Kidney (tissue), 14 donors: ENCODE results near the gene SOCS3. TPM values are rescaled to one million over a fixed set of nuclear protein-coding genes. Genes with fewer than 3 reads are reported as not detected.

Source experiments
- DNase-seq, 5 donors: peaks; one replicate each; pipeline ENCODE4 v3.0.0-alpha.2; 2013 to 2020
- FAIRE-seq: peaks from 2 replicates; lab custom pipeline; 2012; peaks lifted over from hg19 to GRCh38; lab: Jason Lieb, UNC
- H3K27ac ChIP-seq, 2 donors: one replicate each; pipeline ENCODE4 v1.7.0; 2013; ENCODE audit warnings: low read depth in 2 of 2, low read length in 2 of 2, inconsistent platforms in 1 of 2
- H3K27me3 ChIP-seq: one replicate; pipeline ENCODE4 v1.7.1; 2013; ENCODE audit warnings: low read length, inconsistent platforms; ENCODE audit not compliant: control insufficient read depth, insufficient read depth
- H3K36me3 ChIP-seq, 3 donors: one replicate each; pipeline versions ENCODE4 v1.7.0 to v1.7.1; 2013; ENCODE audit warnings: low read length in 3 of 3, control low read depth in 1 of 3, inconsistent platforms in 1 of 3; ENCODE audit not compliant: insufficient read depth in 3 of 3, control insufficient read depth in 2 of 3
- H3K4me1 ChIP-seq, 3 donors: one replicate each; pipeline versions ENCODE4 v1.7.0 to v1.7.1; 2013; ENCODE audit warnings: low read length in 3 of 3, inconsistent platforms in 1 of 3, low read depth in 1 of 3; ENCODE audit not compliant: control insufficient read depth in 2 of 3, insufficient read depth in 2 of 3
- H3K4me3 ChIP-seq, 3 donors: one replicate each; pipeline versions ENCODE4 v1.7.0 to v1.8.1; 2013; ENCODE audit warnings: low read length in 3 of 3, control low read depth in 1 of 3, inconsistent platforms in 1 of 3
- H3K9ac ChIP-seq, 3 donors: one replicate each; pipeline versions ENCODE4 v1.7.0 to v1.7.1; 2013; ENCODE audit warnings: low read length in 3 of 3, control low read depth in 1 of 3, inconsistent platforms in 1 of 3
- H3K9me3 ChIP-seq, 3 donors: one replicate each; pipeline versions ENCODE4 v1.7.0 to v1.7.1; 2013; ENCODE audit warnings: low read length in 3 of 3, control low read depth in 1 of 3, inconsistent platforms in 1 of 3; ENCODE audit not compliant: control insufficient read depth in 2 of 3, insufficient read depth in 1 of 3
- intact Hi-C: fragments of 100-400 bp; cut with DNase I; formaldehyde crosslinking; loops from one replicate; pipeline ENCODE4 v1.11.1; 2022
- polyA plus RNA-seq: library from polyadenylated mRNA; stranded (reverse); fragments of 350-450 nt; fragmentation: Illumina TruSeq; extraction: RNeasy Lipid Tissue Mini Kit (QIAGEN cat#74804); gene quantifications from one replicate; pipeline ENCODE4 v1.2.3, GENCODE V29; 2014; ENCODE audit warnings: low read depth, low replicate concordance; ENCODE audit not compliant: insufficient read depth
- total RNA-seq: library from RNA; stranded (reverse); fragmentation: NEBNext Ultra II Directional; extraction: Animal tissue kit (Norgen Biotek cat#: 25700); gene quantifications from one replicate; pipeline ENCODE4 v1.2.1, GENCODE V29; 2021
- TF ChIP-seq, protein P1 (sequence below): IDR thresholded peaks from 3 replicates; pipeline ENCODE4 v1.5.1; 2012; ENCODE audit warnings: mild to moderate bottlenecking, moderate library complexity, borderline replicate concordance; ENCODE audit not compliant: insufficient read depth; ENCODE audit errors: extremely low read depth
- donor health status: control.
- donor health status: control.
- donor health status: control.
- donor health status: control.
- donor health status: control.
- donor health status: DM: yes; HTN: yes; CAD: no.
- donor health status: Normal renal cell carcinoma (clear cell type).

The SOCS3 gene
- total and polyA plus RNA-seq, 2 donors from 2014 or later, result 31.2 to 110 TPM

DNA sequence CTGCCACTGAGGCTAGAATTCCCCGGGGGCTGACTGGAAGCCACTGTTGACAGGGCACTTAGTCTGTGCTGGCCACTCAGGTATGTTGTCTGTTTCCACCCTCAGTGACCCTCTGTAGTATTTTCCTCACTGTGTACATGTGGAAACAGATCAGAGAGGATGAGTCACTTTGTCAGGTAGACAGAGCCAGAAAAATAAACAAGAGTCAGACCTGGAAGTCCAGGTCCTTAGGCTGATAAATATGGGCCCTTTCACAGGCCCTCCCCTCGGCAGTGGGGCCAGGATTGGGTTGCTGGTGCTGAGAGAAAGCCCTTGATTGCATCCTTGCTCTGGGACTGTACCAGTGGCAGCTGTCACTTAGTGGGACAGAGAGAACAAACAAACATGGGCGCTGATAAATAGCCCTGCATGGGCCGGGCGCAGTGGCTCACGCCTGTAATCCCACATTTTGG is 39.8 kb upstream of the SOCS3 start:
- intact Hi-C loops, result no loop called here
- TF ChIP-seq, protein P1, sequence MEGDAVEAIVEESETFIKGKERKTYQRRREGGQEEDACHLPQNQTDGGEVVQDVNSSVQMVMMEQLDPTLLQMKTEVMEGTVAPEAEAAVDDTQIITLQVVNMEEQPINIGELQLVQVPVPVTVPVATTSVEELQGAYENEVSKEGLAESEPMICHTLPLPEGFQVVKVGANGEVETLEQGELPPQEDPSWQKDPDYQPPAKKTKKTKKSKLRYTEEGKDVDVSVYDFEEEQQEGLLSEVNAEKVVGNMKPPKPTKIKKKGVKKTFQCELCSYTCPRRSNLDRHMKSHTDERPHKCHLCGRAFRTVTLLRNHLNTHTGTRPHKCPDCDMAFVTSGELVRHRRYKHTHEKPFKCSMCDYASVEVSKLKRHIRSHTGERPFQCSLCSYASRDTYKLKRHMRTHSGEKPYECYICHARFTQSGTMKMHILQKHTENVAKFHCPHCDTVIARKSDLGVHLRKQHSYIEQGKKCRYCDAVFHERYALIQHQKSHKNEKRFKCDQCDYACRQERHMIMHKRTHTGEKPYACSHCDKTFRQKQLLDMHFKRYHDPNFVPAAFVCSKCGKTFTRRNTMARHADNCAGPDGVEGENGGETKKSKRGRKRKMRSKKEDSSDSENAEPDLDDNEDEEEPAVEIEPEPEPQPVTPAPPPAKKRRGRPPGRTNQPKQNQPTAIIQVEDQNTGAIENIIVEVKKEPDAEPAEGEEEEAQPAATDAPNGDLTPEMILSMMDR, result no peak
- no peak for DNase-seq
- H3K9me3 ChIP-seq, result no peaks in the 10 kb centered on the region
- no peaks in the 10 kb centered on the region for H3K27me3 ChIP-seq
- H3K4me3 ChIP-seq, result no peak overlapping the region
- no peak overlapping the region for H3K27ac ChIP-seq
- H3K9ac ChIP-seq, result no peak overlapping the region
- no peak for FAIRE-seq
- no peaks in the 10 kb centered on the region for H3K4me1 ChIP-seq
- peaks cover 4 to 58% (median 42%) of the 10 kb centered on the region in 3 donors for H3K36me3 ChIP-seq

DNA sequence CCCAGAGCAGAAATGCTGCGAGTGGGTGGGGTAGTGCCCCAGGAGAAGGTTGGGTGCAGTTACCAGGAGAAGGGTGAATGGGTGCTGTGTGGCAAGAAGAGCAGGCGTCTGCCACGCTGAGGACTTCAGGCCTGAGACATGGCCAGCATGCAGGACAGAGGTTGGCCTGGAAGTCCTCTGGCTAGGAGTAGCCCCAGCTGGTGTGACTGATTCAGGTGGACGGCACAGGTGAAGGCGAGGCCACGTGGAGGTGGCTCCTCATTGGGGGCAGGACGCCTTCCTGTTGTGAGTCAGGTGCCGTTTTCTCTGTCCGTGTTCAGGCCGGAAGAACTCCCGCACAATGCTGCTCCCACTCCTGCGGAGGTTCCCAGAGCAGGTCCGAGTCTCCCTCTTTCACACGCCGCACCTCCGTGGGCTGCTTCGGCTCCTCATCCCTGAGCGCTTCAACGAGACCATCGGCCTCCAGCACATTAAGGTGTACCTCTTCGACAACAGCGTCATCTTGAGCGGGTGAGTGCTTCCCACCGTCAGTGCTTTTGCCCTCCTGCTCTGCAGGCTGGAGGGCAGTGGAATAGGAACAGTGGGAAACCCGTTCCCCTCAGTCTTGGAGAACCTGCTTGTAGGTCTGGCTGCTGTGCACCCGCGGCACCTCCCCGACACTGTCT is 39.3 kb upstream of the SOCS3 start:
- Histone ChIP-seq H3K4me3 (no peak overlapping the region), H3K4me1 (no peaks in the 10 kb centered on the region), H3K9me3 (no peaks in the 10 kb centered on the region), H3K27me3 (no peaks in the 10 kb centered on the region), H3K36me3 (peaks cover 2 to 59% (median 39%) of the 10 kb centered on the region in 3 donors), H3K9ac (no peak overlapping the region), H3K27ac (no peak overlapping the region)
- TF ChIP-seq, protein P1, result no peak
- FAIRE-seq (no peak), DNase-seq (no peak)
- intact Hi-C loops, result no loop called here

DNA sequence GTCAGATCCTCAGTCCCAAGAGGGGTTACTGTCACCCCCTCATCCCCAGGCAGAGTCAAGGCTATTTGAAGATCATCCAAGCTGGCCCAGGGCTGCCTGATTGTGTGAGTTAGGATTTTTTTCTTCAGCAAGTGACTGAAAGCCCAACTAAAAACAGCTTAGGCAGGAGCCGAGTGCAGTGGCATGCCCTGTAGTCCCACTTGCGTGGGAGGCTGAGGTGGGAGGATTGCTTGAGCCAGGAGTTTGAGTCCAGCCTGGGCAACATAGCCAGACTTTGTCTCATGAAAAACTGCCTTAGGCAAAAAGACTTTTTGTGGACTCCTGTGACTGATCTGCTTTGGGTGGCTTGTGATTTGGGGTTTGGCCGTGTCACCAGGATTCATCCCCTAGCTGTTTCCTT is 38.5 kb upstream of the SOCS3 start:
- H3K4me3 ChIP-seq, result no peak overlapping the region
- FAIRE-seq, result no peak
- no peak for DNase-seq
- H3K27me3 ChIP-seq, result no peaks in the 10 kb centered on the region
- H3K27ac ChIP-seq, result no peak overlapping the region
- peaks cover 2 to 56% (median 41%) of the 10 kb centered on the region in 3 donors for H3K36me3 ChIP-seq
- no peaks in the 10 kb centered on the region for H3K9me3 ChIP-seq
- no peaks in the 10 kb centered on the region for H3K4me1 ChIP-seq
- no peak overlapping the region for H3K9ac ChIP-seq
- TF ChIP-seq, protein P1, result no peak
- intact Hi-C loops, result no loop called here
